ENCODE data around the gene VWF.

DNA sequence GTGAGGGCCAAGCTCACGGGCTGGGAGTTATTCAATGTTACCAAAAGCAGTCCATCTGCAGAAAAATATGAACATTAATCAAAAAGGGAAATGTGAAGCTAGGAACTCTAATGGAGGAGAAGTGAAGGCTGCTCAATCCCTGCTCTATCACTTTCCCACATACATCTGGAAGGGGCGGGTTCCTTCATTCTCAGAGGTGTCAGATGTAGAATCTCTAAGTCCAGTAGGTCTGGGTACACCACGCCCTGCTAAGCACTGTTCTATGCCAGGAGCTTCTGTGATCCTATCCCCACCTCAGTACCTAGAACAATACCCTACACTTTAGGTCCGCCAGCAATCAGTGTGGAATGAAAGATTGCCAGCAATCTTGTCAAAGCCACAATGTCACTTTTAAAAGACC is 142.4 kb downstream of the VWF start:
- TF ChIP-seq, protein P1, sequence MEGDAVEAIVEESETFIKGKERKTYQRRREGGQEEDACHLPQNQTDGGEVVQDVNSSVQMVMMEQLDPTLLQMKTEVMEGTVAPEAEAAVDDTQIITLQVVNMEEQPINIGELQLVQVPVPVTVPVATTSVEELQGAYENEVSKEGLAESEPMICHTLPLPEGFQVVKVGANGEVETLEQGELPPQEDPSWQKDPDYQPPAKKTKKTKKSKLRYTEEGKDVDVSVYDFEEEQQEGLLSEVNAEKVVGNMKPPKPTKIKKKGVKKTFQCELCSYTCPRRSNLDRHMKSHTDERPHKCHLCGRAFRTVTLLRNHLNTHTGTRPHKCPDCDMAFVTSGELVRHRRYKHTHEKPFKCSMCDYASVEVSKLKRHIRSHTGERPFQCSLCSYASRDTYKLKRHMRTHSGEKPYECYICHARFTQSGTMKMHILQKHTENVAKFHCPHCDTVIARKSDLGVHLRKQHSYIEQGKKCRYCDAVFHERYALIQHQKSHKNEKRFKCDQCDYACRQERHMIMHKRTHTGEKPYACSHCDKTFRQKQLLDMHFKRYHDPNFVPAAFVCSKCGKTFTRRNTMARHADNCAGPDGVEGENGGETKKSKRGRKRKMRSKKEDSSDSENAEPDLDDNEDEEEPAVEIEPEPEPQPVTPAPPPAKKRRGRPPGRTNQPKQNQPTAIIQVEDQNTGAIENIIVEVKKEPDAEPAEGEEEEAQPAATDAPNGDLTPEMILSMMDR (IDR thresholded peaks at IDR 0.05) = no peak
- TF ChIP-seq POLR2A (IDR thresholded peaks at IDR 0.05) = no peak

Data from upper lobe of left lung (tissue), 4 donors.